ENCODE data around the gene GGCT.

GGCT gene

DNA sequence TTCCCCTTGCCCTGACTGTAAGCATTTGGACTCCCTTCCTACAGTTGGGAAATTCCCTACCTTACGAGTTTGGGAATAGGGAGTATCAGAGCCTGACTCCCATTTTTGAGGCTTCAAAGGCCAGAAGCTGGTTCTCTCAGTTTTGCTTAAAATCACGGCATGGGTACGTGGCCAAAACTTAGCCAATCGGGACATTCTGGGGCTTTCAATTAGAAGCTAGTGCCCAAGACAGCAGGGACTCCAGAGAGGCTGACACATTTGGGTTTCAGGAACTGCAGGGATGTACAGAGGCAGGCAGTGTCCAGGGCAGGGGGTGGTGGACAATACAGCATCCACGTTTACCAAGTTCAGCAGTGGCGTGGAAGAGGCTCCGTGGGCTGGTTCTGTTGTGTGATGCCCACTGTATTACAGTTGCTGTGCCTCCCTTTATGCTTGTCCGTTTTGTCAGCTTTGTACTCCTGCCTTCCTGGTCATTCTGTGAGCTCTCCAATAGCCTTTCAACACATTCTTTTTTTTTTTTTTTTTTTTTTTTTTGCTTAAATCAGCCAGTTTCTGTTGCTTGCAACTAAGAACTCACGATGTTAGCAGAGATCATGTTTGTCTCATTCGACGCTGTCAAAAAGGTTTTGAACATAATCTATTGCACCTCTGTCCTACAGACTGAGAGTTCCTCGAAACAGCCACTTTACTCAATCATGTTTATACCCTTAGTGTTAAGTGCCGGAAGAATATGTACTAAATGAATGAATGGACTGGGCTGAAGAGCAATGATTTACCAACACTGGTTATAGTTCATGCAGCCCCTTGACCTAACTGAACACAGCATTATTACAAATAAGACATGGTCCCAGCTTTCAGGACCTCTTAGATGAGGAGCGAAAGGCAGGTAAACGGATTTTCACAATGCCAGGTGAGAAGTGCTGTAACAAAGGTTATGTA is 1.1 kb downstream of the GGCT start:
- DNase-seq (ENCODE audit: low spot score) = no peak
- in situ Hi-C loops (cut with MboI; ENCODE audit: low sequenced_read_pairs, unreplicated experiment) = no loop called here
- TF ChIP-seq, protein P1, sequence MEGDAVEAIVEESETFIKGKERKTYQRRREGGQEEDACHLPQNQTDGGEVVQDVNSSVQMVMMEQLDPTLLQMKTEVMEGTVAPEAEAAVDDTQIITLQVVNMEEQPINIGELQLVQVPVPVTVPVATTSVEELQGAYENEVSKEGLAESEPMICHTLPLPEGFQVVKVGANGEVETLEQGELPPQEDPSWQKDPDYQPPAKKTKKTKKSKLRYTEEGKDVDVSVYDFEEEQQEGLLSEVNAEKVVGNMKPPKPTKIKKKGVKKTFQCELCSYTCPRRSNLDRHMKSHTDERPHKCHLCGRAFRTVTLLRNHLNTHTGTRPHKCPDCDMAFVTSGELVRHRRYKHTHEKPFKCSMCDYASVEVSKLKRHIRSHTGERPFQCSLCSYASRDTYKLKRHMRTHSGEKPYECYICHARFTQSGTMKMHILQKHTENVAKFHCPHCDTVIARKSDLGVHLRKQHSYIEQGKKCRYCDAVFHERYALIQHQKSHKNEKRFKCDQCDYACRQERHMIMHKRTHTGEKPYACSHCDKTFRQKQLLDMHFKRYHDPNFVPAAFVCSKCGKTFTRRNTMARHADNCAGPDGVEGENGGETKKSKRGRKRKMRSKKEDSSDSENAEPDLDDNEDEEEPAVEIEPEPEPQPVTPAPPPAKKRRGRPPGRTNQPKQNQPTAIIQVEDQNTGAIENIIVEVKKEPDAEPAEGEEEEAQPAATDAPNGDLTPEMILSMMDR (IDR thresholded peaks at IDR 0.05; ENCODE audit: borderline replicate concordance, control extremely low read depth, extremely low read depth, insufficient read depth, missing control alignments) = no peak

DNA sequence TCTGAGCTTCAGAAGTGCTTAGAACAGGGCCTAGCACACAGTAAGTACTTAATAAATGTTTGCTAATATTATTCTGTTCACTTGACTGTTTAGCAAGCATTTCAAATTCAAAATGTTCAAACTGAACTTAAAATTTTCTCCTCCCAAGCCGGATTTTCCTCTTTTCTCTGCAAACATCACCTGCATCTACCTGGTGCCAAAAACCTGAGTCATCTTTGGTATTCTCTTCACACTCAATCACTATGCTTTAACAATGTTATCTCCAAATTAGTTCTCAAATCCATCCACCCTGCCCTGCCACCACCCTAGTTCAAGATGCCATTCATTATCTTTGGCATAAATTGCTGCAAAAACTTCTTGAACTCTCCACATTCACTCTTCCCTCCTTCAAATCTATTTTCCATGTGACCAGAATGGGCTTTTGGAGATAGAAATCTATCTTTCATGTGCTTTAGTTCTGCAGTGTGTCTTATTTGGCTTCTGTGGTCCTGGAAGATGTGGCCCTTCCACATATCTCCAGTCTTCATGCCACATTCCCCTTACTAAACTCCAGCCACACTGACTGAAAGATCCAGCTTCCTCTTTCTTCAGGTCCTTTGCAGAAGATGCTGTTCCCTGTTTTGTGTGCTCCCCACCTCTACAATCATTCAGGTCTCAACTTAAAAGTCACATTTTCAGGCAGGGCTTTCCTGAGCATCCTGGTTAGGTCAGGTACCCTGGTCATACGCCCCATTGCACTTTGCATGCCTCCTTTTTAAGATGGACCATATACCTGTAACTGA is 2.0 kb downstream of the GGCT start:
- in situ Hi-C loops (cut with MboI; ENCODE audit: low sequenced_read_pairs, unreplicated experiment) = no loop called here
- TF ChIP-seq, protein P1 (IDR thresholded peaks at IDR 0.05; ENCODE audit: borderline replicate concordance, control extremely low read depth, extremely low read depth, insufficient read depth, missing control alignments) = no peak
- DNase-seq (ENCODE audit: low spot score) = no peak

DNA sequence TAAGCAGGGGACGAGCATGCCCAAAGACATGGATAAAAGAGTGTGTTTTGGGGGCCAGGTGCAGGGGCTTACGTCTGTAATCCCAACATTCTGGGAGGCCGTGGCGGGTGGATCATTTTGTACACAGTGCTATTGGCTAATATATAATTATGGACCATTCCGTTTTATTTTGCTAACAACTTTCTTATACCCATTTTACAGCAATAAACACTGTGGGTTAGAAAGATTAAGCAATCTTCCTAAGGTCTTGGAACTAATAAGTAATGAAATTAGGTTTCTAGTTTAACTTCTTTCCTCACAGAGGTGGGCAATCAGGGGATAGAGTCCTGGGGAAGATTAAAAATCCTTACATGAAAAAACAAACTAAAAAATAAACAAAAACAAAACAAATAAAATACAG is 3.4 kb downstream of the GGCT start:
- no peak for DNase-seq (ENCODE audit: low spot score)
- in situ Hi-C loops (cut with MboI; ENCODE audit: low sequenced_read_pairs, unreplicated experiment) = no loop called here
- TF ChIP-seq, protein P1 (IDR thresholded peaks at IDR 0.05; ENCODE audit: borderline replicate concordance, control extremely low read depth, extremely low read depth, insufficient read depth, missing control alignments) = no peak

DNA sequence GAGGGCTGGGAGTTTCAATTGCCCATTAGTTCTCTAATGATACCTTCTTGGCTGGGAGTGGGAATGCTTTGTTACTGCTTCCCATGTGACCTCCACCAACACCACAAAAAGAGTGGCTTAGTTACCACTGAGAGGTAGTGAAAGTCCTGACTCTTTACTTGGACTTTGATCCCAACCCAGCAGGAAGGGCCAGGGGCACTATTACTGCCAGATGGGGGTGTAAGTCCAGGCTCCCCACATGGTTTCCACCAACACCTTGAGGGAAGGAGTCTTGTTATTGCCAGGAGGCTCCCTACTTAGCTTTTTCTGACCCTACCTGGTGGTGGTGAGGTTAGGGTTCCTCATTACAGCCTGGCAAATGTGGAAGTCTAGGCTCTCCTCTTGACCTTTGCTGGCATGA is 11.4 kb downstream of the GGCT start:
- no peak for DNase-seq (ENCODE audit: low spot score)
- in situ Hi-C loops (cut with MboI; ENCODE audit: low sequenced_read_pairs, unreplicated experiment) = no loop called here
- TF ChIP-seq, protein P1 (IDR thresholded peaks at IDR 0.05; ENCODE audit: borderline replicate concordance, control extremely low read depth, extremely low read depth, insufficient read depth, missing control alignments) = no peak

DNA sequence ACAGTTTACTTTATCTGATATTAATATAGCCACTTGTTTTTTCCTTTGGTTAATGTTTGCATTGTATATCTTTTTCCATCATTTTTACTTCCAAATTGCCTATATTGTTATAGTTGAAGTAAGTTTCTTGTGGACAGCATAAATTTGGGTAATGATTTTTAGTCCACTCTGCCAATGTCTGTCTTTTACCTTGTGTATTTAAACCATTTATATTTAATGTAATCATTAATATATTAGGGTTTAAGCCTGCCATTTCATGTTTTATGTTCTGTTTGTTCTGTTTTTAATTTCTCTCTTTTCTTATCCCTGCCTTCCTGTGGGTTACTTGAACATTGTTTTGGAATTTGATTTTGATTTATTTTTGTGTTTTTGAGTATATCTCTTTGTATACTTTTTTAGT is 13.2 kb downstream of the GGCT start:
- in situ Hi-C loops (cut with MboI; ENCODE audit: low sequenced_read_pairs, unreplicated experiment) = no loop called here
- DNase-seq (ENCODE audit: low spot score) = no peak
- TF ChIP-seq, protein P1 (IDR thresholded peaks at IDR 0.05; ENCODE audit: borderline replicate concordance, control extremely low read depth, extremely low read depth, insufficient read depth, missing control alignments) = no peak

DNA sequence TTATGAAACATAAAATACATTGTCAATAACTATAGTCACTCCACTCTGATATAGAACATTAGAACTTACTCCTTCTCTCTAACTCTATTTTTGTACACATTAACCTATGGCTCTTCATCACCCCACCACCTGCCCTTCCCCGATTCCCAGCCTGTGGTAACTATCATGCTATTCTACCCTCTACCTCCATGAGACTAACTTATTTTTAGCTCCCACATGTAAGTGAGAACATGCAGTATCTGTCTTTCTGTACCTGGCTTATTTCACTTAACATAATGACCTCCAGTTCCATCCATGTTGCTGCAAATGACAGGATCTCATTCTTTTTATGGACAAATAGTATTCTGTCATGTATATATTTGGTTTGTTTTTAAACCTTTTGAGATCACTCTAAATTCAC is 17.3 kb downstream of the GGCT start:
- in situ Hi-C loops (cut with MboI; ENCODE audit: low sequenced_read_pairs, unreplicated experiment) = no loop called here
- DNase-seq (ENCODE audit: low spot score) = no peak
- TF ChIP-seq, protein P1 (IDR thresholded peaks at IDR 0.05; ENCODE audit: borderline replicate concordance, control extremely low read depth, extremely low read depth, insufficient read depth, missing control alignments) = no peak
